ENCODE results near the gene ARCN1. TPM values are rescaled to one million over a fixed set of nuclear protein-coding genes. Genes with fewer than 3 reads are reported as not detected.

ARCN1 gene
- total and polyA plus RNA-seq, 2 of the 4 experiments (the other 2 are of a cell fraction): 148 to 212 TPM

DNA sequence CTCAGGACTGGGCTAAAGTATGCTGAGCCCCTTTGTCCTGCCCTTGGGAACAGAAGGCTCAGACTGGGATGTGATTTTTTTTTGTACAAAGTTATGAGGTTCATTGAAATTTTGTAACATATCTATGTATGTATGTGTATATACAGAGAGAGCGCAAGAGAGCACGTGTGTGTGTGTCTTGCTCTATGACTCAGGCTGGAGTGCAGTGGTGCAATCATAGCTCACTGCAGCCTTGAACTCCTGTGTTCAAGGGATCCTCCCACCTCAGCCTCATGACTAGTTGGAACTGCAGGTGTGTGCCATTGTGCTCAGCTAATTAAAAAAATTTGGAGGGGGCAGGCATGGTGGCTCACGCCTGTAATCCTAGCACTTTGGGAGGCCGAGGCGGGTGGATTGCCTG is 35.5 kb upstream of the ARCN1 start:
- Histone ChIP-seq H2AK5ac (ENCODE audit: low read depth, low read length) (no peak overlapping the region; the same call in 1 of the 2 replicates), H4K20me1 (ENCODE audit: insufficient read depth, low read length) (no peaks in the 10 kb centered on the region), H3K27ac (ENCODE audit: insufficient read depth, low read length) (no peak overlapping the region), H2BK5ac (ENCODE audit: low read depth, low read length, poor library complexity, severe bottlenecking) (no peak overlapping the region), H3K27me3 (ENCODE audit: control insufficient read depth, insufficient read depth, low read length) (no peaks in the 10 kb centered on the region), H4K91ac (ENCODE audit: insufficient read depth, low read depth, low read length) (no peak overlapping the region), H2AFZ (replicated peaks; ENCODE audit: low read length, poor library complexity) (no peak overlapping the region), H3K9me3 (ENCODE audit: control insufficient read depth, insufficient read depth, low read length) (no peaks in the 10 kb centered on the region), H4K5ac (ENCODE audit: low read depth, low read length) (no peak overlapping the region), H3K9me1 (ENCODE audit: insufficient read depth, low read length) (peaks cover 8% of the 10 kb centered on the region), H2BK15ac (ENCODE audit: low read depth, low read length) (no peak overlapping the region), H2BK120ac (ENCODE audit: low read depth, low read length) (no peak overlapping the region), H2BK20ac (ENCODE audit: low read depth, low read length) (no peak overlapping the region), H3K18ac (ENCODE audit: low read depth, low read length) (no peak overlapping the region), H3K23ac (ENCODE audit: low read depth, low read length) (no peak overlapping the region), H3K9ac (ENCODE audit: low read depth, low read length) (no peak overlapping the region), H3K56ac (ENCODE audit: extremely low read depth, insufficient read depth, low read length) (no peak overlapping the region), H3K4me1 (ENCODE audit: control insufficient read depth, insufficient read depth, low read length) (peaks cover 2% of the 10 kb centered on the region; the same call in 1 of the 2 replicates), H3K4ac (ENCODE audit: low read depth, low read length) (no peak overlapping the region), H3K14ac (replicated peaks; ENCODE audit: low read depth, low read length) (no peak overlapping the region), H3K4me3 (ENCODE audit: insufficient read depth, low read depth, low read length) (no peak overlapping the region), H3K36me3 (ENCODE audit: control insufficient read depth, insufficient read depth, low read length) (peaks cover 3% of the 10 kb centered on the region; the same call in 1 of the 2 replicates), H3K79me1 (ENCODE audit: low read depth in 1 of 2, low read length in 2 of 2) (0 out of 4 replicates have a peak, but pooled peaks cover 0 to 2% of the 10 kb centered on the region in 2 experiments), H4K8ac (ENCODE audit: low read depth in 2 of 2, low read length in 2 of 2) (no peak overlapping the region), H3K4me2 (ENCODE audit: low read depth, low read length) (no peak overlapping the region), H2AK9ac (replicated peaks; ENCODE audit: low read depth, low read length, poor library complexity) (no peak overlapping the region)
- ATAC-seq (ENCODE audit: low read depth): peak; percentile 52
- ChIA-PET POLR2A (ENCODE audit: unreplicated experiment) (no interaction called here), CTCF (no interaction called here)
- intact Hi-C loops (cut with micrococcal nuclease): no loop called here
- TF ChIP-seq CEBPB (IDR thresholded peaks at IDR 0.05; ENCODE audit: low read depth, low read length): peak; percentile 79
- no peak for TF ChIP-seq SMC3 (IDR thresholded peaks at IDR 0.05; ENCODE audit: low read depth, low read length)
- no peak for TF ChIP-seq RAD21 (IDR thresholded peaks at IDR 0.05; ENCODE audit: low read length)
- no peak for TF ChIP-seq RFX5 (IDR thresholded peaks at IDR 0.05; ENCODE audit: low read depth, low read length)
- TF ChIP-seq MAFK (IDR thresholded peaks at IDR 0.05; ENCODE audit: low read depth, low read length): no peak
- TF ChIP-seq BHLHE40 (IDR thresholded peaks at IDR 0.05; ENCODE audit: low read depth, low read length): peak; percentile 23; the same call in 1 of the 2 replicates
- TF ChIP-seq POLR2A (IDR thresholded peaks at IDR 0.05; ENCODE audit: low read depth, low read length): no peak
- TF ChIP-seq, protein P1, sequence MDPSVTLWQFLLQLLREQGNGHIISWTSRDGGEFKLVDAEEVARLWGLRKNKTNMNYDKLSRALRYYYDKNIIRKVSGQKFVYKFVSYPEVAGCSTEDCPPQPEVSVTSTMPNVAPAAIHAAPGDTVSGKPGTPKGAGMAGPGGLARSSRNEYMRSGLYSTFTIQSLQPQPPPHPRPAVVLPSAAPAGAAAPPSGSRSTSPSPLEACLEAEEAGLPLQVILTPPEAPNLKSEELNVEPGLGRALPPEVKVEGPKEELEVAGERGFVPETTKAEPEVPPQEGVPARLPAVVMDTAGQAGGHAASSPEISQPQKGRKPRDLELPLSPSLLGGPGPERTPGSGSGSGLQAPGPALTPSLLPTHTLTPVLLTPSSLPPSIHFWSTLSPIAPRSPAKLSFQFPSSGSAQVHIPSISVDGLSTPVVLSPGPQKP (IDR thresholded peaks at IDR 0.05; ENCODE audit: borderline replicate concordance, low read depth, low read length): no peak
- no peak for TF ChIP-seq RCOR1 (IDR thresholded peaks at IDR 0.05; ENCODE audit: insufficient replicate concordance, low read length)
- TF ChIP-seq MAZ (IDR thresholded peaks at IDR 0.05; ENCODE audit: borderline replicate concordance, low read depth, low read length): no peak
- no peak for TF ChIP-seq NFE2L2 (IDR thresholded peaks at IDR 0.05; ENCODE audit: low read depth, low read length)
- TF ChIP-seq FOS (IDR thresholded peaks at IDR 0.05; ENCODE audit: low read depth, low read length): no peak
- TF ChIP-seq, protein P2, sequence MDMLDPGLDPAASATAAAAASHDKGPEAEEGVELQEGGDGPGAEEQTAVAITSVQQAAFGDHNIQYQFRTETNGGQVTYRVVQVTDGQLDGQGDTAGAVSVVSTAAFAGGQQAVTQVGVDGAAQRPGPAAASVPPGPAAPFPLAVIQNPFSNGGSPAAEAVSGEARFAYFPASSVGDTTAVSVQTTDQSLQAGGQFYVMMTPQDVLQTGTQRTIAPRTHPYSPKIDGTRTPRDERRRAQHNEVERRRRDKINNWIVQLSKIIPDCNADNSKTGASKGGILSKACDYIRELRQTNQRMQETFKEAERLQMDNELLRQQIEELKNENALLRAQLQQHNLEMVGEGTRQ (IDR thresholded peaks at IDR 0.05; ENCODE audit: low read depth, low read length): no peak; the same call in 1 of the 2 replicates
- no peak for TF ChIP-seq MXI1 (IDR thresholded peaks at IDR 0.05; ENCODE audit: borderline replicate concordance, low read depth, low read length)
- in situ Hi-C loops (cut with MboI; ENCODE audit: low sequenced_read_pairs): no loop called here
- no TSS peak for BruUV-seq (replicated peaks)
- no CpG with 5 or more reads among the region's 5 CpGs for WGBS, 2 experiments (ENCODE audit: extremely low coverage in 2 of 2, insufficient read length in 1 of 2)
- DNase-seq: peak; percentile 50
- dilution Hi-C loops (cut with HindIII; ENCODE audit: low sequenced_read_pairs, unreplicated experiment): no loop called here

Data from IMR-90 (cell line).